GM18502 (cell line): ENCODE data around the gene TMEM255B.
"Not testable (repeated sequence)": the region's sequence is repeated elsewhere in the genome, so short reads cannot be mapped to it uniquely, and the experiment has no call there.

Experiments
- ATAC-seq: cut with Tn5 transposase; IDR thresholded peaks from one replicate; pipeline ENCODE4 v1.9.1; 2021; ENCODE audit warnings: mild to moderate bottlenecking; ENCODE audit not compliant: unreplicated experiment, poor library complexity

The TMEM255B gene

GRCh38 chr13:113758651-113759524, at the start of gene TMEM255B:
Gene TMEM255B (plus strand): TSS chr13:113759226. CDS start chr13:113759270, 44 bp downstream.
- ATAC-seq, result peak; percentile 88

GRCh38 chr13:113722921-113723320, 36.1 kb upstream of the TMEM255B start:
- ATAC-seq, result no peak

- no peak for ATAC-seq
These were observed 35.5 kb upstream of the TMEM255B start for GRCh38 chr13:113723410-113724015.

- no peak for ATAC-seq
These were observed 34.8 kb upstream of the TMEM255B start for GRCh38 chr13:113724016-113724758.

GRCh38 chr13:113724780-113725315, 34.2 kb upstream of the TMEM255B start:
- peak; percentile 88 for ATAC-seq

- not testable (repeated sequence) for ATAC-seq
These were observed 33.5 kb upstream of the TMEM255B start for GRCh38 chr13:113725329-113726105.

- ATAC-seq, result not testable (repeated sequence)
These were observed 32.8 kb upstream of the TMEM255B start for GRCh38 chr13:113726106-113726821.

- ATAC-seq, result no peak
These were observed 32.0 kb upstream of the TMEM255B start for GRCh38 chr13:113726961-113727411.

GRCh38 chr13:113728571-113729054, 30.4 kb upstream of the TMEM255B start:
- no peak for ATAC-seq

- no peak for ATAC-seq
These were observed 29.6 kb upstream of the TMEM255B start for GRCh38 chr13:113729187-113730019.

GRCh38 chr13:113730258-113730691, 28.8 kb upstream of the TMEM255B start:
- ATAC-seq, result no peak

GRCh38 chr13:113730831-113731191, 28.2 kb upstream of the TMEM255B start:
- ATAC-seq, result no peak

GRCh38 chr13:113731192-113732175, 27.5 kb upstream of the TMEM255B start:
- no peak for ATAC-seq

- ATAC-seq, result no peak
These were observed 26.7 kb upstream of the TMEM255B start for GRCh38 chr13:113732176-113732960.

- ATAC-seq, result no peak
These were observed 25.8 kb upstream of the TMEM255B start for GRCh38 chr13:113732961-113733950.
